ENCODE results near the gene DROSHA.

Gene DROSHA

GRCh38 chr5:31530541-31531265 is 1.2 kb downstream of the DROSHA start:
- DNase-seq: no peak

- DNase-seq: no peak
Observed at GRCh38 chr5:31523041-31523440, 8.9 kb downstream of the DROSHA start.

- DNase-seq: no peak
Observed at GRCh38 chr5:31516802-31517201, 15.1 kb downstream of the DROSHA start.

GRCh38 chr5:31511305-31511704 is 20.6 kb downstream of the DROSHA start:
- no peak for DNase-seq

GRCh38 chr5:31504529-31504928 is 27.4 kb downstream of the DROSHA start:
- DNase-seq: no peak

- DNase-seq: no peak
Observed at GRCh38 chr5:31502506-31502905, 29.4 kb downstream of the DROSHA start.

- DNase-seq: no peak
Observed at GRCh38 chr5:31500256-31500655, 31.6 kb downstream of the DROSHA start.

GRCh38 chr5:31496891-31497290 is 35.0 kb downstream of the DROSHA start:
- no peak for DNase-seq

- no peak for DNase-seq
Observed at GRCh38 chr5:31496301-31496700, 35.6 kb downstream of the DROSHA start.

GRCh38 chr5:31495336-31495735 is 36.6 kb downstream of the DROSHA start:
- DNase-seq: no peak

- DNase-seq: no peak
Observed at GRCh38 chr5:31492869-31493268, 39.0 kb downstream of the DROSHA start.

- DNase-seq: no peak
Observed at GRCh38 chr5:31487506-31487905, 44.4 kb downstream of the DROSHA start.

- no peak for DNase-seq
Observed at GRCh38 chr5:31486441-31486840, 45.5 kb downstream of the DROSHA start.

- DNase-seq: no peak
Observed at GRCh38 chr5:31485376-31486207, 46.3 kb downstream of the DROSHA start.

- no peak for DNase-seq
Observed at GRCh38 chr5:31481531-31482165, 50.2 kb downstream of the DROSHA start.

- DNase-seq: no peak
Observed at GRCh38 chr5:31479706-31480105, 52.2 kb downstream of the DROSHA start.

- no peak for DNase-seq
Observed at GRCh38 chr5:31478901-31479300, 53.0 kb downstream of the DROSHA start.

GRCh38 chr5:31477971-31478370 is 53.9 kb downstream of the DROSHA start:
- no peak for DNase-seq

GRCh38 chr5:31477516-31477915 is 54.4 kb downstream of the DROSHA start:
- no peak for DNase-seq

GRCh38 chr5:31476738-31477141 is 55.2 kb downstream of the DROSHA start:
- no peak for DNase-seq

GRCh38 chr5:31471916-31472315 is 60.0 kb downstream of the DROSHA start:
- no peak for DNase-seq

GRCh38 chr5:31471040-31471439 is 60.9 kb downstream of the DROSHA start:
- DNase-seq: no peak

GRCh38 chr5:31470608-31471007 is 61.3 kb downstream of the DROSHA start:
- DNase-seq: no peak

GRCh38 chr5:31469886-31470285 is 62.0 kb downstream of the DROSHA start:
- no peak for DNase-seq

Measured in T-helper 2 cell (primary cell).